Upper lobe of left lung (tissue), 6 donors: ENCODE measurements around the gene FGR. TPM values are rescaled to one million over a fixed set of nuclear protein-coding genes. Genes with fewer than 3 reads are reported as not detected.
A peak's percentile ranks its signal among the peaks of the same experiment; 100 is the strongest.
"Not testable (repeated sequence)": the region's sequence is repeated elsewhere in the genome, so short reads cannot be mapped to it uniquely, and the experiment has no call there.

ENCODE experiments used
- ATAC-seq, 2 donors: fragments of 200-7000 bp; cut with Tn5 transposase; one replicate each; pipeline ENCODE4 v1.9.1; 2022; ENCODE audit warnings: mild to moderate bottlenecking in 2 of 2, moderate library complexity in 2 of 2; ENCODE audit not compliant: low FRiP score in 2 of 2
- DNase-seq, 2 donors: peaks; one replicate each; pipeline ENCODE4 v3.0.0-alpha.2; 2019 to 2020
- H3K27ac ChIP-seq, 4 donors: fragments of 200-600 bp; sonication (generic); one replicate each; pipeline ENCODE4 v1.5.1; 2016 to 2019
- H3K27me3 ChIP-seq, 4 donors: fragments of 200-600 bp; sonication (generic); one replicate each; pipeline ENCODE4 v1.5.1; 2017 to 2019
- H3K36me3 ChIP-seq, 4 donors: fragments of 200-600 bp; sonication (generic); one replicate each; pipeline ENCODE4 v1.5.1; 2016 to 2019
- H3K4me1 ChIP-seq, 4 donors: fragments of 200-600 bp; sonication (generic); one replicate each; pipeline ENCODE4 v1.5.1; 2018 to 2019
- H3K4me3 ChIP-seq, 4 donors: fragments of 200-600 bp; sonication (generic); one replicate each; pipeline ENCODE4 v1.5.1; 2017 to 2019; ENCODE audit warnings: mild to moderate bottlenecking in 2 of 4, moderate library complexity in 1 of 4
- H3K9me3 ChIP-seq, 4 donors: fragments of 200-600 bp; sonication (generic); one replicate each; pipeline ENCODE4 v1.5.1; 2018 to 2019
- EP300 ChIP-seq, 4 donors: sonication (generic); formaldehyde crosslinking; IDR thresholded peaks; one replicate each; pipeline ENCODE4 v1.5.1; 2017; ENCODE audit warnings: antibody characterized with exemption in 4 of 4, control low read depth in 2 of 4
- POLR2A ChIP-seq, 4 donors: fragments of 450-650 bp; IDR thresholded peaks; one replicate each; pipeline ENCODE4 v1.5.1; 2016 to 2017; ENCODE audit warnings: antibody characterized with exemption in 4 of 4, mild to moderate bottlenecking in 2 of 4
- POLR2AphosphoS5 ChIP-seq, 2 donors: sonication (generic); formaldehyde crosslinking; IDR thresholded peaks; one replicate each; pipeline ENCODE4 v1.5.1; 2017; ENCODE audit warnings: antibody characterized with exemption in 2 of 2
- WGBS, 2 donors: methylation state at CpG; one replicate each; pipeline ENCODE4 v1.1.5; 2017 to 2018; 5-methylcytosine and 5-hydroxymethylcytosine counted together
- total RNA-seq, 6 donors: library from RNA; depleted of rRNA in 4 of 6; stranded (reverse); fragments of >200 nt in 4 of 6; gene quantifications; one replicate each; pipeline versions ENCODE4 v1.1.0 to v1.2.1, GENCODE V29; 2016 to 2021
- TF ChIP-seq, protein P1 (sequence below), 6 experiments: fragments of 450-650 bp in 4 of 6; fragments of 200-600 bp in 2 of 6; sonication (generic) in 2 of 6; IDR thresholded peaks; one replicate each; pipeline ENCODE4 v1.5.1; 2016 to 2019; ENCODE audit warnings: antibody characterized with exemption in 6 of 6
- donor health status: DM: no; HTN: no; CAD: no; lungs with moderate emphysema.
- donor health status: DM: no; HTN: yes; CAD: no; lungs with severe emphysema.

The FGR gene
- 100 to 1,000 TPM in 5 of 6 donors, 10 to 100 TPM in 1; 59.8 to 234 (median 150) TPM for total RNA-seq

DNA sequence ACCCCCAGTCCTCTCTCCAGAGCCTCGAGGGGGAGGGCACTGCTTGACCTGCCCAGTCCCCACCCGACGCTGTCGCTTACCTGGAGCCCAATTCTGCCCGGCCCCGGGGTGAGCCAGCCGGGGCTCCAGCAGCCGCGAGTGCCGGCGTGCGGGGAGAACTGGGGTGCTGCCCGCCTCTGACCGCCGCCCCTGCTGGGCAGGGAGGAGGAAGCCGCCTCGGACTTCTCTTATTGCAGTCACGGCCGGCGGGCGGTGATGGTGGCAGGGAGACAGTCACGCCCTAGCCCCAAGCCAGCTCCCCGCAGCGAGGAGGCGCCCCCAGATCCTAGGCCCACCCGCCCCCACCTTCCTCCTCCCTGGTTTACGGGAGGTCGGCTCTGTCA is at the start of gene FGR:
FGR (minus strand) TSS at position 201 of the 383 bp plus-strand sequence. CDS start 11,269 bp downstream, outside the sequence.
- peak; percentile 26 to 61 for ATAC-seq
- TF ChIP-seq POLR2AphosphoS5 (IDR thresholded peaks at IDR 0.05), result peak; percentile 6 to 24
- TF ChIP-seq EP300 (IDR thresholded peaks at IDR 0.05), result no peak
- TF ChIP-seq, protein P1, sequence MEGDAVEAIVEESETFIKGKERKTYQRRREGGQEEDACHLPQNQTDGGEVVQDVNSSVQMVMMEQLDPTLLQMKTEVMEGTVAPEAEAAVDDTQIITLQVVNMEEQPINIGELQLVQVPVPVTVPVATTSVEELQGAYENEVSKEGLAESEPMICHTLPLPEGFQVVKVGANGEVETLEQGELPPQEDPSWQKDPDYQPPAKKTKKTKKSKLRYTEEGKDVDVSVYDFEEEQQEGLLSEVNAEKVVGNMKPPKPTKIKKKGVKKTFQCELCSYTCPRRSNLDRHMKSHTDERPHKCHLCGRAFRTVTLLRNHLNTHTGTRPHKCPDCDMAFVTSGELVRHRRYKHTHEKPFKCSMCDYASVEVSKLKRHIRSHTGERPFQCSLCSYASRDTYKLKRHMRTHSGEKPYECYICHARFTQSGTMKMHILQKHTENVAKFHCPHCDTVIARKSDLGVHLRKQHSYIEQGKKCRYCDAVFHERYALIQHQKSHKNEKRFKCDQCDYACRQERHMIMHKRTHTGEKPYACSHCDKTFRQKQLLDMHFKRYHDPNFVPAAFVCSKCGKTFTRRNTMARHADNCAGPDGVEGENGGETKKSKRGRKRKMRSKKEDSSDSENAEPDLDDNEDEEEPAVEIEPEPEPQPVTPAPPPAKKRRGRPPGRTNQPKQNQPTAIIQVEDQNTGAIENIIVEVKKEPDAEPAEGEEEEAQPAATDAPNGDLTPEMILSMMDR (IDR thresholded peaks at IDR 0.05), result peak in 3 of 6 experiments; percentile 17 to 54 (median 39)
- peak in 2 of 4 donors; percentile 71 to 80 for TF ChIP-seq POLR2A (IDR thresholded peaks at IDR 0.05)

DNA sequence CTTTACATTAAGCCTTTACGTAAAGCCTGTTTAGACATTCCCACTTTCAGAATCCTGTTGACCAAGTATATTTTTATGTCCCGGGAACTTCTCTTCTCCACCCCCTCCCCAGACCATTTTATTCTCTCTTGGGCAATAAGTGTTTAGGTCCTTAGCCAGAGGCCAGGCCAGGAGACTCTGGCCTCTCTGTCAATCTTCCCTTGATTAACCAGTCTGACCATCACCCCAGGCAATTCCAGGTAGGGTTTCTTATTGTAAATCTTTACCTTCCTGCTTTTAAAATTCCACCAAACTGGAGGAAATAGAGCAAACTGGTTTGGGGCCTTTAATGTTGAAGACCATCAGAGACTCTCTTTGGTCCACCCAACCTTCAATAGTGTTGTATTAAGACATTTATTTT is 49.2 kb upstream of the FGR start:
- no peak overlapping the region for H3K4me3 ChIP-seq
- TF ChIP-seq POLR2A (IDR thresholded peaks at IDR 0.05) (no peak), POLR2AphosphoS5 (IDR thresholded peaks at IDR 0.05) (no peak), EP300 (IDR thresholded peaks at IDR 0.05) (no peak)
- TF ChIP-seq, protein P1 (IDR thresholded peaks at IDR 0.05), result no peak
- ATAC-seq (no peak), DNase-seq (no peak)
- WGBS, 2 donors, result 80 to 90% methylated on average over 2 of the region's 2 CpGs
- peaks cover 2 to 21% (median 18%) of the 10 kb centered on the region in 4 donors for H3K9me3 ChIP-seq
- H3K4me1 ChIP-seq, result peaks cover 0 to under 1% (median 0%) of the 10 kb centered on the region in 4 donors
- H3K36me3 ChIP-seq, result no peaks in the 10 kb centered on the region
- no peak overlapping the region for H3K27ac ChIP-seq
- no peaks in the 10 kb centered on the region for H3K27me3 ChIP-seq

More for the DNA sequence above, at the start of gene FGR:
- no peaks in the 10 kb centered on the region for H3K27me3 ChIP-seq
- no peaks in the 10 kb centered on the region for H3K9me3 ChIP-seq
- WGBS, 2 donors, result 23 to 24% methylated on average over 11 to 27 of the region's 28 CpGs
- H3K36me3 ChIP-seq, result no peaks in the 10 kb centered on the region
- peaks cover 43 to 69% (median 59%) of the 10 kb centered on the region in 4 donors for H3K4me1 ChIP-seq
- H3K4me3 ChIP-seq, result peak within 1 kb of the TSS; percentile 40 to 60 (median 54)
- H3K27ac ChIP-seq, result peak within 1 kb of the TSS; percentile 92 to 98 (median 95)
- peak; percentile 67 to 90 for DNase-seq

DNA sequence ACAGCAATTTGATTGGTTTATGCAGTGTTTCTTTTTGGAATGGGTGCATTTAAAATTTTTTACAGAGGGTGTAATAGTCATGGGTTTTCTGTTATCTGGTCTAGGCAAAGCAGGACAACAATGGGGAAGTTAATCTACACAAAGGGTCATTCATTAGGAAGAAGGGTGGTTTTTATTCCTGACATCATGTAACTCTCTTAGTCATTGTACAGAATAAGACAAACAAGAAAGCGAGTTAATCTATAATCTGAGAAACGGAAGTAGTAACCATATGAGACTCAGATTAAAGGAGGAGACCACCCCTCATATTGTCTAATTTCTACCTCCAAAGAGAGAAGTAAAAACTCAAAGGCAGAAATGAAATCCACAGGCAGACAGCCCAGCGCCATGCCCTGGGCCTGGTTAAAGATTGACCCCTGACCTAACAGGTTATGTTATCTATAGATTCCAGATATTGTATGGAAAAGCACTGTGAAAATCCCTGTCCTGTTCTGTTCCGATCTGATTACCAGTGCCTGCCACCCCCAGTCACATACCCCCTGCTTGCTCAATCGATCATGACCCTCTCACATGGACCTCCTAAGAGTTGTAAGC is 47.5 kb upstream of the FGR start:
- WGBS, 2 donors, result 87% methylated on average over 5 of the region's 5 CpGs
- H3K36me3 ChIP-seq, result no peaks in the 10 kb centered on the region
- ATAC-seq (no peak), DNase-seq (no peak)
- peaks cover 2 to 21% (median 18%) of the 10 kb centered on the region in 4 donors for H3K9me3 ChIP-seq
- no peaks in the 10 kb centered on the region for H3K27me3 ChIP-seq
- no peaks in the 10 kb centered on the region for H3K4me1 ChIP-seq
- TF ChIP-seq POLR2AphosphoS5 (IDR thresholded peaks at IDR 0.05), result no peak
- no peak for TF ChIP-seq POLR2A (IDR thresholded peaks at IDR 0.05)
- no peak overlapping the region for H3K4me3 ChIP-seq
- H3K27ac ChIP-seq, result no peak overlapping the region

DNA sequence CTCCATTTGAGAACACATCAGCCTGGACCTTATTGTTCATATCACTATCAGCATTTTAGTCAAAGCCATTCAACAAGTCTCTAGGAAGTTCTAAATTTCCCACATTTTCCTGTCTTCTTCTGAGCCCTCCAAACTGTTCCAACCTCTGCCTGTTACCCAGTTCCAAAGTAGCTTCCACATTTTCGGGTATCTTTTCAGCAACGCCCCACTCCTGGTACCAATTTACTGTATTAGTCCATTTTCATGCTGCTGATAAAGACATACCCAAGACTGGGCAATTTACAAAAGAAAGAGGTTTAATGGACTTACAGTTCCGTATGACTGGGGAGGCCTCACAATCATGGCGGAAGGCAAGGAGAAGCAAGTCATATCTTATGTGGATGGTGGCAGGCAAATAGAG is 46.6 kb upstream of the FGR start:
- not testable (repeated sequence) for H3K4me3 ChIP-seq, ATAC-seq, H3K4me1 ChIP-seq, H3K27ac ChIP-seq, H3K27me3 ChIP-seq, DNase-seq, H3K36me3 ChIP-seq
- H3K9me3 ChIP-seq, result peaks cover 2 to 21% (median 18%) of the 10 kb centered on the region in 4 donors
- 96 to 98% methylated on average over 4 of the region's 4 CpGs for WGBS, 2 donors

DNA sequence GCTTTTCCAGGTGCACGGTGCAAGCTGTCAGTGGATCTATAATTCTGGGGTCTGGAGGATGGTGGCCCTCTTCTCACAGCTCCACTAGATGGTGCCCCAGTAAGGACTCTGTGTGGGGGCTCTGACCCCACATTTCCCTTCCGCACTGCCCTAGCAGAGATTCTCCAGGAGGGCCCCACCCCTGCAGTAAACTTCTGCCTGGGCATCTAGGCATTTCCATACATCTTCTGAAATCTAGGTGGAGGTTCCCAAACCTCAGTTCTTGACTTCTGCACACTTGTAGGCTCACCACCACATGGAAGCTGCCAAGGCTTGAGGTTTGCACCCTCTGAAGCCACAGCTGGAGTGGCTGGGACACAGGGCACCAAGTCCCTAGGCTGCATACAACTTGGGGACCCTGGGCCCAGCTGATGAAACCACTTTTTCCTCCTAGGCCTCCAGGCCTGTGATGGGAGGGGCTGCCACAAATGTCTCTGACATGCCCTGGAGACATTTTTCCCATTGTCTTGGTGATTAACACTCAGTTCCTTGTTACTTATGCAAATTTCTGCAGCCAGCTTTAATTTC is 45.3 kb upstream of the FGR start:
- not testable (repeated sequence) for H3K4me1 ChIP-seq, H3K36me3 ChIP-seq, H3K27me3 ChIP-seq, DNase-seq, H3K27ac ChIP-seq, H3K4me3 ChIP-seq, ATAC-seq
- 96% methylated on average over 2 of the region's 2 CpGs; no CpG with 5 or more reads in 1 of the 2 donors for WGBS, 2 donors
- H3K9me3 ChIP-seq, result peaks cover 2 to 21% (median 18%) of the 10 kb centered on the region in 4 donors

DNA sequence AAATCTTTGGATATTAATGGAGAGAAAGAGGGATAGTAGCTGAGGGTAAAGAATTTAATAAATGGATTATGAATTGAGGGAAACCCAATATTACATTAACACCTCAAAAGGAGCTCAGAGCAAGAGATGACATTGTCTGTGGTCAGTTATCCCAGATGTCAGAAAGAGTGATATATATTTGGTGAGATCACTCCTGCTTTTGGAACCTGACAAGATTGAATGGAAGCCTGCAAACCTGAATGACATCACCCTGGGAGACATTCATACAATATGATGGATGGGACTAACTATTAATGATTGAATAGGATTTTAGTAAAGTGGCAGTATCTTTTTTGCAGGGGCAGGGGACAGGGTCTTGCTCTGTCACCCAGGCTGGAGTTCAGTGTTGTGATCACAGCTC is 43.8 kb upstream of the FGR start:
- no peaks in the 10 kb centered on the region for H3K36me3 ChIP-seq
- TF ChIP-seq EP300 (IDR thresholded peaks at IDR 0.05) (no peak), POLR2A (IDR thresholded peaks at IDR 0.05) (no peak), POLR2AphosphoS5 (IDR thresholded peaks at IDR 0.05) (no peak)
- TF ChIP-seq, protein P1 (IDR thresholded peaks at IDR 0.05), result no peak
- no peaks in the 10 kb centered on the region for H3K27me3 ChIP-seq
- ATAC-seq, result no peak
- no peaks in the 10 kb centered on the region for H3K4me1 ChIP-seq
- no peak overlapping the region for H3K4me3 ChIP-seq
- no peak overlapping the region for H3K27ac ChIP-seq
- peaks cover 2 to 21% (median 18%) of the 10 kb centered on the region in 4 donors for H3K9me3 ChIP-seq
- no peak for DNase-seq
